Activated T-cell treated with anti-CD3 and anti-CD28 coated beads for 48 hours (primary cell): ENCODE results near the gene SNX9.

ENCODE experiments used
- DNase-seq: peaks from one replicate; pipeline ENCODE4 v3.0.0-alpha.2; 2020; ENCODE audit warnings: low read depth

The SNX9 gene

DNA sequence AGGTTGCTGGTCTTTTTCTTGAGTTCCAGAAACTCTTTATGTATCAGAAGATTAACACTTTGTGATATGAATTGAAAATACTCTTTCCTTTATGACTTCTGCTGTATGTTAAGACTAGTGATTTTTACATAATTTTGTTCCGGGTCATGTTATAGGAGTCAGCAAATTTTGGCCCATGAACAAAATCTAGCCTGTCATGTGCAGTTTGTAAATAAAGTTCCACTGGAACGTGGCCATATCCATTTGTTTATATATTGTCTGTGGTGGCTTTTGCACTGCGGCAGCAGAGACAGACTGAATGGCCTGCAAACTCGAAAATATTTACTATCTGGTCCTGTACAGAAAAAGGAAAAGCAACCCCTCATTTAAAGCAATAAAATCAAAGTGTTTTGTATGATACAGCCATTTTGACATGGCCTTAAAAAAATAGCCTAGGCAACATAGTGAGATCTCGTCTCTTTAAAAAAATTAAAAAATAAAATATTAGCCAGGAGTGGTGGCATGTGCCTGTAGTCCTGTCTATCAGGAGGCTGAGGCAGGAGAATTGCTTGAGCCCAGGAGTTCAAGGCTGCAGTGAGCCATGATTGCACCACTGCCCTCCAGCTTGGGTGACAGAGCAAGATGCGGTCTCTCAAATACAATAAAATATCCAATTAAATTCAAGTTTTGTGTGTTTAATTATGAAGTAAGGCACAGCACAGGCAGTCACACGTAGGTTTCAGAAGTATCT is 36.9 kb downstream of the SNX9 start:
- DNase-seq, result no peak

DNA sequence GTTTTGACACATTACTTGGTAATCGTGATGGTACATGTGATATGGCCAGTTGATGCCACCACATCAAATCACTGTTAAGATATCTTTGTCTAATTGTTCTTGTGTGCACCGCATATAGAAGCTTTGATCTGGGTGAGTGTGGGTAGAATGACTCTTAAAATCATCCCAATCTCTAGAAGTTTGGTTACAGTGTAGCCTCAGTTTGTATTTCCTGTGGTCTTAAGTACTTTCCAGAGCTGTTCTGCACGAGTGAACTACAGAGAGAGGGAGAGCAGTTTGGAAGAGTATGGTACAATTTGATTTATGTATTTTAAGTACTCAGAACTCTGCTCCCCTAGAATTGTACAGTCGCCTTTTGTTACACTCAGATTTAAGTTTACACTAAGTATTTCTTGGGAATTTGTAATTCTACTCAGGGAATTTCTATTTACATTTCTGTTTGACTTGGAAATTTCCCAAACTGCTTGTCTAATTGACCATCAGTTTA is 37.5 kb downstream of the SNX9 start:
- DNase-seq, result no peak

DNA sequence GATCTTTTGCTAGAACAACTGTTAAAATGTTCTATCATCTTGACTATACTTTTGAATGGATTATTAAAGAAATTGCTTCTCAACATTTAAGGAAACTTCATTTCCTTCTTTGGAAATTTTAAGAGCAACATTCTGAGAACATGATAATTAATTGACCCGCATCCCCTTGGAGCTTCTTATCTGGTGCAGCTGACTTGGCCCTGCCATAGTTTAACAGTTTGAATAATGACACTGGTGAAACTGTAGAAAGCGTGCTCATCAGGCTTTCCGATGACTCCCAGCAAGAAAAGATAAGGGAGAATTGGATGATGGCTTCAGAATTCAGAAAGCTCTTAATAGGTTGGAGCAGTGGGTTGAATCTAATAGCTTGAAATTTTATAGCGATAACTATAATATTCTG is 38.1 kb downstream of the SNX9 start:
- no peak for DNase-seq

DNA sequence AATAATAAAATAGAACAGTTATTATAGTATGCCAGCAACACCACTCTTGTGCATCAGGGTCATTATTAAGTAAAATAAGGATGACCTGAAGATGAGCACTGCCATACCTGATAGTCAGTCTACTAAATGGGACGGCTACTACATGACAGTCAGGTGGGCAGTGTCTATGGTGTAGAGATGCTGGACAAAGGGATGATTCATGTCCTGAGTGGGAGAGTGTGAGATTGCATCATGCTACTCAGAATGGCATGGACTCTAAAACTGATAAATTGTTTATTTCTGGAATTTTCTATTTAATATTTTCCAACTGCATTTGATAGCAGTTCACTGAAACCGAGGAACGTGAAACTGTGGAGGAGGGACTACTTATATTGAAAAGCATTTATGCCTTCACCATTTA is 38.8 kb downstream of the SNX9 start:
- DNase-seq, result no peak

DNA sequence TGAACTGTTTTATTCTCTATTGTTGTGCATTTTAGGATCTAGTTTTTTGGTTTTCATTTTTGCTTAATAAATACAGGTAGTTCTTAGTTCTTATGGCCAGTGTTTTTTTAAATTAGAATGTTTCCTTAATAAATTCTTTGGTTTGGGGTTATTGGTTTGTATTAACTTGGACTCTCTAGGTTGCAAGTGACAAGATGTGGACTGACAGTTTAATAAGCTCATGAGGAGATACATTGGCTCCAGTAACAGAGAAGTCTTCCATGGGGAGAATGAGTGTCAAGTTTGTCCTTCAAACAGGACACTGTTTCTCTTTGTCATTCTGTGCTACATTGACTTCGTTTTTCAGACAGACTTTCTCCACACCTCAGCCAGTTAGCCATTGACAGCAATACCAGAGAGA is 39.7 kb downstream of the SNX9 start:
- no peak for DNase-seq

DNA sequence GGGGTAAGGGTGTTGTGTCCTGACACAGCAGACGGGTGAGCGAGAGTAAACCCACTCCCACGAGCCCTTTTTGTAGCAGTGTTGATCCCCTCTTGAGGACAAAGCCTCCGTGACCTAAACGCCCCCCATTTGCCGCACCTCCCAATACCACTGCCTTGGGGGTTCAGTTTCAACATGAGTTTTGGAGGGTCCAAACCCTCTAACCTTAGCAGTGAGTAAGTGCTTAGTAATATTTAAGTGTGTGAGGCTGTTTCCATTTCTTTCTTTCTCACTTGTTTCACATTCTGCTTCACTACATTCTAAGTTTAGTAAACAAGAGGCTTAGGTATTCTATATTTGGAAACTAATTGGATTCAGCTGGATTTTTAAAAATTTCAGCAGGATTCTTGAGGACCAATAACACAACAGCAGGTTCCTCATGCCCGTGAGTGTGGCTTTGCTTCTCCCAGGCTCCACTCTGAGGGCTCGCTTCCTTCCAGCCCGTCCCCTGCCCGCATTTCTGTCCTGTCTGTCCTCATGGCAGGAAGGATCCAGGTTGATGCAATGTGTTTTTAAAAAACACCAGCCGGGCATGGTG is 41.2 kb downstream of the SNX9 start:
- no peak for DNase-seq

DNA sequence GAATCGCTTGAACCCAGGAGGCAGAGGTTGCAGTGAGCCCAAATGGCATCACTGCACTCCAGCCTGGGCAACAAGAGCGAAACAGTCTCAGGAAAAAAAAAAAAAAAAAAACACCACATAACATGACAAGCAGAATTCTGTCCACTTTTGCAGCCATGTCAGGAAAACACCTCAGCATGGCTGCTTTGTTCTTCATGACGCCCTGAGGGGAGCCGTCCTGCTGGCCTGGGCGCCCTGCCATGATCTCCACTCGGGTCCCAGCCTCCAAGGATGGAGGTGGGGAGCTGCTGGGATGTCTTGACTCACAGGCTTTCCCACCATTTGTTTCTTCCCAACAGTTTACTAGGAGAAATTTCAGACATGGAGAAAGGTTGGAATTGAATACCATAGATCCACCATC is 42.2 kb downstream of the SNX9 start:
- DNase-seq, result no peak

DNA sequence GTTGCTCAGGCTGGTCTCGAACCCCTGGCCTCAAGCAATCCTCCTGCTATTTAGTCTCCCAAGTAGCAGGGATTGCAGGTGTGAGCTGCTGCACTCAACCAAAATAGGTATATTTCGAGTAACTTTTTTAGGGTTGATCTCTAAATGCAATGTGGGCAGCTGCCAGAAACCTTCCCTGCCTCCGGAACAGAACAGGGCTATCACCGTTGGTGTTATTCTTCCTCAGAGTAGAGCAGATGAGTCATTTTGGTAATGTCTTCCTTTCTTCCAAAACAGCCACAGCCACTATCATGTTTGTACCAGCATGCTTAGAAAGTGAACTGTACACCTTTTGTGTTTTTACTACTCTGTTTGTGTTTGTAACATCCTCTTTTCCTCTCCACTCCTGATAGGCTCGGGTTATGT is 44.1 kb downstream of the SNX9 start:
- DNase-seq, result no peak

DNA sequence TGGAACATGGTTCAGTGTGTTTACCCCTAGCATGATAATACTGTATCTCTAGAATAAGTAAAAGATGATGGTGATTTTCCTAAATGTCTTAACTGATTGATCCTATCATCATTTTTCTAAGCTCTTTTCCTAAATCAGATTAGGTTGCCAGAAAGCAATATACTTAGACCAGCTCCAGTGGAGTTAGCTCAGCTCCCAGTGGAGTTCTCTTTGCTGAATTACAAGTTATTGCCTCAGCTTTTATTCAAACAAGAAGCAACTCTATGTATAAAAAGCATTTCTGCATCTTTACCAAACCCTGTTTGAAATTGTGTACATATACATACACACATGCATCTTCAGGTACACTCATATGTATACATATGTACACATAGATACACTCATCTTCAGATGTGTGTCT is 44.9 kb downstream of the SNX9 start:
- no peak for DNase-seq

DNA sequence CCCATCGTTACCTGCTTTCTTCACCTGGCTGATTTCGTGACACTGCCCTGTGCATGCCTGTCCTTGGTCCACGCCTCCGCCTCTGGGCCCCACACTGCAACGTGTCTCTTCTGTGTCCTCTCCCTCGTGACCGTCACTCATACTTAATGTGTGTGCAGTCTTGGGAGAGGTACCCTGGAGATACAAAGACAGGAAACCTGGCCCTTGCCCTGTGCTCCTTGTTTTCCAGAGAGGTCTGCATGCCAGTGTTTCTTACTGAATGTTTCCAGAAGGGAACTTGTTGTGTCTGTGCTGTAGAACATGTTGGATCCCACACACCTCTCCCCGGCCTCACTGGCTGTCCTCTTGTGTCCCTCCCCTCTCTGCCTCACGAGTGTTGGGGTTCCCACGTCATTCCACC is 45.8 kb downstream of the SNX9 start:
- no peak for DNase-seq

DNA sequence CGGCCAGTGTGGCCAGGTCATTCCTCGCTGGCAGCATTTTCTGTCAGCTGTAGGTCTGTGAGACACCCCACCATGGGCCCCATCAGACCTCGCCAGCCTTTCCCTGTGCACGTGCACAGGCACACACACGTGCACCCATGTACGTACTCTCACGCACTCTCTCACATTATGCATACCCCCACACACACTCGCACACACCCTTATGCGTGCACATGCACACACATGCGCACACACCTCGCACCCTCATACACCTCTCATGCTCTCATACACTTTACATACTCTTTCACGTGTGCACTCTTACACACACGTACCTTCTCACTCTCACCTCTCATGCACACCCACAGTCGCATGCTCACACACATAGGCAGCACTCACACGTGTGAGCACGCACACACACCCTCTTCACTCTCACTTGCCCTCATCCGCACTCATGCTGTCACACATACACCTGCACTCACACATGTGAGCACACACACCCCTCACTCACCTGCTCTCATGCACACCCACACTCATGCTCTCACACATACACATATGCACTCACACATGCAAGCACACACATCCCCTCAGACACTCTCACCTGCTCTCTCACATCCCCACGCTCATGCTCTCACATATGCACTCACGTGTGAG is 46.7 kb downstream of the SNX9 start:
- DNase-seq, result no peak

DNA sequence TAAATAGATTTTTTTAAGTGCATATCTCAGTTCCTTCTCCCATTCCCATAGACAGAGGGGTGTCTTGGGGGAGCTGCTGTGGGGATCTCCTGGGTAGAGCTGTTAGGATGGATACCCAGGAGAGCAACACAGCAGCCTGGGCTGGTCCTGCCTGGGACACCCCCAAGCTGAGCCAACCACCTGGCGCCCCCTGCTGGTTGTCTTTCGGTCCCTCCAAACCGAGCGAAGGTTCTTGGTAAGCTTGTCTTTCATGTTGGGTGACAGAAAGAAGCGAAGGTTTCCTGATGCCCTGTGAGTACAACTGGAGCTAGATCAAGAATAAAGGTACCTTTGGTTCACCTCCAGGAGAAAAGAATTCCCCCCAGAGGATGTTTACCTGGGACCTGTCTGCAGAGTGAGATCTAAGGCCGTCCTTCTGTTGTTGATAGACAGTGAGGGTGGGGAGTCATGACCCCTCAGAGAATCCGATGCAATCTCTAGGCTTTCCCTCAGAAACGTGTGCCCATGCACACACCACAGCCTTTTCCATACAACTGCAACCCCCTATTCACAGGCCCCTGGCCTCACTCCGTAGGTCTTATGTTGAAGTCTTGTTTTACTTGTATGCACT is 50.8 kb downstream of the SNX9 start:
- DNase-seq, result peak; percentile 83

DNA sequence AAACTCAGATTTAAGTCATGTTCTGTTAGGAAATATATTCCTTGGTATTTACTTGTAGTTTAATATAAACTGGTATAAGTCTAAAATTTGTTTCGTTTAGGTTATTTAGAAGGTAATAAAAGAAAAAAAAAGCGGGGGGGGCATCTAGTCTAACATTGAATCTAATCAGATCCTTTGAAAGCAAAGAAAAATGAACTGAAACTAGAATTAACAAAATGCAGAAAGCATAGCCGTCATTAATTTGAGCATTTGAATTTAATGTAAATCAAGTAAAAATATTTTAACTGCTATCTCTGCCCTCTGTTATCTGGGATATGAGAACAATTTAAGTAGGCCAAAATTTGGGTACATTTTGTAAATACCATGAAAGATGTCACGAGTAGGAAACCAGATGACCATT is 54.1 kb downstream of the SNX9 start:
- no peak for DNase-seq

DNA sequence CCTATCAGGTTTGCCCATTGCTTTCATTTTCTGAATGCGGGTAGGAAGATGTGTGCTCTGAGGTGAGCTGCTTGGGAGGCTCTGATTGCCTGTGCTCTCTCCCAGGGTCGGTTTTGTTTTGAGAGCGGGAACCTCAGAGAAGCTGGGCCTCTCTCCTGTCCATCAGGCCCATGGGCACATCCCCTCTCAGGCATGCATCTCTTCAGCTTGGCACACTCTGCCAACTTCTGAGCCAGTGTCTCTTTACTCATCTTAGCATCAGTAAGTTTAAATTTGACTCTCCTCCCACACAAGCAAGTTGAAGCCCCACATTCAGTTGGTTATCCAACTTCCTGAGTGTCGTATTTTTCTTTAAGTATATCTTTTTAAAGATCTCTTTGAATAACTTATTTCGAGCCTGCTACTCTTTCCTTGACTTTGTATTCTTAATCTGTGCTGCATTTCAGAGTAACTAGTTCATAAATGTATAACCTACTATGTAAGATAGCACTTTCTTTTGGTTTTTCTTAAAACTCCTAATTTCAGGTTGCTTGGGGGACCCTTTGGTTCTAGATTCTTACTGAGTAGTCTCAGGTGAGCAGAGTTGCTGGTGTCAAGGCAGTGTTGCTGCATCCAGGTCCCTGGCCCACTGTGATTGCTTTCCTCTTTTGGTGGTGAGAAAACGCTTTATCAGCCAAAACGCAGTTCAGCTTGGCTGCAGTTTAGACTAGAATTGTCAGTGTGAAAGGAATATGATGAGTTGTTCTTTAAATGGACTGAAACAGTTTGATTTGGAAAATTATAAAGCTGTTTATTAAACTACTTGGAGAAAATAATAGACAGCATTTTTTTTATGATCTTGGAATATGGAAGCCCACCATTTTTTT is 54.8 kb downstream of the SNX9 start:
- DNase-seq, result no peak

DNA sequence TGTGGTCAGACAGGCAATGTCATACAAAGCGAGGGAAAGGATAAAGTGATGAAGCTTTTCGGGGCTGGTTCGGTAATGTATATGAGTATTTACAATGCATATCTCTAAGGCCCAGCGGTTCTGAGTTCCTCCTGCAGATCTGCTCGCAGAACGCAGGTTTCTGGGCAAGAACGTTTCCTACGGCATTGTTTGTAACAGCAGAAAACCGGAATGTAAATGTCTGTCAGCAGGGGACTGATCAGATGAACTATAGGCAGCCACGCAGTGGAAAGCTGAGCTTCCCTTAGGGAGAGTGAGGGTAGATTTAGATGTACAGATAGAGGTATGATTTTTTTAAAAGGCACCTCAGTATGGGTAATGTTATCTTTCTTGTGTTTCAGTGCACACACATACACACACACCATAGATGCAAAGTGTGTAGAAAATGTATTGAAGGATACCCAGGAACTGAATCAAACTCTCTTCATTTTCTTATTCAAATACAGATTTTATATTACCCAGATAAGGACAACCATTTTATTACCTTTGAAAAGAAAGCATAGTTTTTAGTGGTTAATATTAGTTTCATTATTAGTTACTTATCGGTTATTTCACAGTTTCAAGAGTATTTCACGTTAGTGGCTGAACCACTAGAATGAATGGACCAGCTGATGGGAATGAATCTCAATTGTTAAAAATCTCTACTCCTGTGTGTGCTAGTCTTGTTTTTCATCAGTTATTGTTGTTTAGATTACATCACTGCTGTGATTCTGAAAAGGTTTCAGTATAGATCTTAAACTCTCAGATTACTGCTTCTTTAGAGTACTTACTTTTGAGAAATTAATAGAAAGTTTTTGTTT is 56.2 kb downstream of the SNX9 start:
- no peak for DNase-seq

DNA sequence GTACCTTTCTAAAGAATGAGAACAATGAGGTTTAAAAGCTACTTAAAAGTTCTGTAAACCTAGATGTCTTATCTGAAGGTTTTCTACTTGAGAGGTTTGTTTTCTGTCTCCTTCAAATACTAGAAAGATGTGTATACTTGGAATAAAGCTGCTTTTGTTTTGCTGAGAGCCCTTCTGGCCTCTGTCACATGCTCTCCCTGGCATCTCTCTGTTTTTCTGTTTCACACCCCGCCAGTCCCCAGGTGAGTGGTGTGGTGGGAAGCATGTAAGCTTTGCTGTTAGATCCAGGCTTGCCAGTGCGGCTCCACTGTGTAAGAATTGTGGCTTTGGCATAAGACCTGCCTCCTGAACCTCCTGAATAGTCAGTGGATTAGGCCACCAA is 56.8 kb downstream of the SNX9 start:
- DNase-seq, result no peak

DNA sequence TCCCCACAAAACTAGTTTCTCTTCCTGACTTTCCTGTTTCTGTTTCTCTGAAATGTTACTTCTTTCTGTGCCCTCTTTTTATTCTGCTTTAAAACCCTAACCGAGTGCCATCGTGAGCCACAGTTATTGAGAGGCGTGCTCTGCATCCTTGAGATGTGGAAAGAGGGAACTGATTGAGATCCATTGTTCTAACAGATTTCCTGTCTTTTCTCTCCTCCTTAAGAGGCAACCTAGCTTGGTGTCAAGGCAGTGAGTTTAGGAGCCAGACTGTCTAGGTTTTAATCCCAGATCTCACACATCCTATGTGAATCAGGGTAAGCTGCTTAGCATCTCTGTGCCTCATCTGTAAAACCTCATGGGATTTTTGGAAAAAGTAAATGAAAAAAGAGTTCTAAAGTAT is 57.5 kb downstream of the SNX9 start:
- DNase-seq, result no peak

DNA sequence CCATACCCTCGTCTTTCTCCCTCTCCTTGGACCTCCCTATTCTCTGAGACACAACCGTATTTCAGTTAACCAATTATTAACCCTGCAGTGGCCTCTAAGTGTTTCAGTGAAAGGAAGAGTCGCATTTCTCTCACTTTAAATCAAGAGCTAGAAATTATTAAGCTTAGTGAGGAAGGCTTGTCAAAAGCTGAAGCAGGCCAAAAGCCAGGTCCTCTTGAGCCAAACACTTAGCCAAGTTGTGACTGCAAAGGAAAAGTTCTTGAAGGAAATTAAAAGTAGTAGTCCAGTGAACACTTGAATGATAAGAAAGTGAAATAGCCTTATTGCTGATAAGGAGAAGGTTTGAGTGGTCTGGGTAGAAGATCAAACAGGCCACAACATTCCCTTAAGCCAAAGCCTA is 58.3 kb downstream of the SNX9 start:
- no peak for DNase-seq

DNA sequence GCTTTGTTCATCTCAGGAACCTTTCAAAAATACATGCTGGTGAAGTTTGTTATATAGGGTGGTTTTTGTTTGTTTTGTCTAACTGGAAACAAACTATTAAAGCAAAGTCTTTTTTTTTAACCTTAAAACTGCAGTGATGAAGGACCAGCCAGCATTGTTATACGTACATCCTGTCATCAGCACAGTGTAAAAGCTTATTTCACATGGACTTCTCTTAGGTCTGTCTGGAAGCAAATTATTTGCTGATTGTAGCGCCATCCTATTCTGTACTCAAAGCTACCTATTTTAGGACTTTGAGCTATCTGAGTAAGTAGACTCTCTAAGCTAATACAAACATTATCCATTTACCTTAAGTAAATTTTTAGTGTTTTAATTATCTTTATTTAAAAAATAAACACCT is 61.7 kb downstream of the SNX9 start:
- DNase-seq, result no peak

DNA sequence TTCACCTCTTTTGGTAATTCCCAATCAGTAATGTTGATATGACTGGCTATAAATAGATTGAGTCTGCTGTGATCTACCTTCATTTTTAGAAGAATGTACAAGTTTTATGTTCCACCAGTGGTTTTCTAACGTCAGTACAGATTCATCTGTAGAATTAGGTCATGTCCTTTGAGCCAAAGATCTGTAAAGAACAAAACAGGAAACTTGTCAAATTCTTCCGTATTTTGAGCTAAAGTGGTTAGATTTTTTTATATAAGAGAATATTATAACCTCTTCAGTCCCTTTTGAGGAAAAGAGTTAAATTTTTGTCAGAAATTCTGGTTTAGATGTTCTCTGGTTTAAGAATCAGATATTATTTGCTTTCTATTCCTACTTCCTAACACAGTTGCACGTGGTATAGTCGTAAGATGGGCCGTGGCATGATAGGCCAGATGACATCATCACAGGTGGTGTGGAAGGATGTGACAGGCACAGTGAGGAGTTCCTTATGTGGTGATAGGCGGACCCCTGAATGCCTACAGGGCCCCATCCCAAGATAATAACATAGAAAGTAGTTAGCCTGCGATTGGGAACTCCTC is 62.3 kb downstream of the SNX9 start:
- peak; percentile 40 for DNase-seq

DNA sequence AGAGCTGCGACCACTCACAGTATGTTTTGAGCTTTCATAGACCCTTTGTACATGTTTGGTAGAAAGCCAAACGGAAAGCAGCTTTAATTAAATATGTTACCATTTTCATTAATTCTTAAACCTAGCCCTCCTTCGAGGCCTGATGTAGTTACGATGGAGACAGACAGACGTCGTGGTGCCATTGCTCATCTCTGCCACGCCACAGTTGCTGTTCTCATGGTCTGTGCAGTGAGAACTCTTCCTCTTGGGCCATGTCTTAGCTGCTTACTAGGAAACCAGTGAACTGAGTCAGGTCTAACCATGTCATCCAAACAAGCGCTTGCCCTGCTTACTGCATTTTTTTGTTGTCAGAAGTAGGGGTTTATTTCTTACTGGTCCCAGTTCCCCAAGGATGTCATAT is 62.8 kb downstream of the SNX9 start:
- peak; percentile 37 for DNase-seq
